Common myeloid progenitor, CD34-positive (primary cell): ENCODE measurements around the gene FLT4.

Experiments
- CTCF ChIA-PET: fragments of 350-600 bp; sonication (Branson Sonifier 250); formaldehyde crosslinking; loops from one replicate; lab custom pipeline; 2021; ENCODE audit warnings: antibody characterized with exemption; lab: Charles Lee
- POLR2A ChIA-PET: fragments of 350-600 bp; sonication (Branson Sonifier 250); formaldehyde crosslinking; loops from one replicate; lab custom pipeline; 2021; ENCODE audit warnings: antibody characterized with exemption; lab: Charles Lee
- DNase-seq, 3 donors: peaks; one replicate each; pipeline versions ENCODE4 v3.0.0 to v3.0.0-alpha.2; 2013
- H3K27ac ChIP-seq, 2 experiments: 1 replicate in 1 of 2; 2 replicates in 1 of 2; pipeline ENCODE4 v1.7.0; 2013; ENCODE audit warnings: inconsistent platforms in 2 of 2, low read length in 2 of 2, mild to moderate bottlenecking in 2 of 2, low read depth in 1 of 2, moderate library complexity in 1 of 2; ENCODE audit not compliant: severe bottlenecking in 2 of 2, insufficient read depth in 1 of 2, poor library complexity in 1 of 2
- H3K27me3 ChIP-seq, 5 experiments: replicated peaks in 2 of 5; 1 replicate in 3 of 5; 2 replicates in 2 of 5; pipeline versions ENCODE4 v1.6.1 to v1.7.0; 2013; ENCODE audit warnings: low read length in 4 of 5, mild to moderate bottlenecking in 2 of 5, moderate library complexity in 2 of 5, inconsistent platforms in 1 of 5; ENCODE audit not compliant: insufficient read depth in 5 of 5, control insufficient read depth in 4 of 5
- H3K36me3 ChIP-seq, 4 experiments: 1 replicate in 2 of 4; 2 replicates in 2 of 4; pipeline versions ENCODE4 v1.6.1 to v1.7.0; 2013; ENCODE audit warnings: low read length in 3 of 4, control low read depth in 1 of 4, mild to moderate bottlenecking in 1 of 4; ENCODE audit not compliant: control insufficient read depth in 4 of 4, insufficient read depth in 4 of 4
- H3K4me1 ChIP-seq, 4 experiments: 1 replicate in 3 of 4; 2 replicates in 1 of 4; pipeline versions ENCODE4 v1.6.1 to v1.7.1; 2013; ENCODE audit warnings: low read length in 3 of 4, mild to moderate bottlenecking in 3 of 4, control low read depth in 1 of 4, inconsistent platforms in 1 of 4, moderate library complexity in 1 of 4; ENCODE audit not compliant: control insufficient read depth in 4 of 4, insufficient read depth in 4 of 4; ENCODE audit errors: control extremely low read depth in 1 of 4
- H3K4me3 ChIP-seq, 7 experiments: 1 replicate in 4 of 7; 2 replicates in 3 of 7; pipeline versions ENCODE4 v1.5.1 to v1.7.0; 2013; ENCODE audit warnings: mild to moderate bottlenecking in 7 of 7, low read length in 6 of 7, moderate library complexity in 6 of 7, inconsistent platforms in 2 of 7, low read depth in 2 of 7, control low read depth in 1 of 7; ENCODE audit not compliant: insufficient read depth in 4 of 7, control insufficient read depth in 1 of 7; ENCODE audit errors: extremely low read depth in 1 of 7
- H3K9me3 ChIP-seq, 5 experiments: 1 replicate in 4 of 5; 2 replicates in 1 of 5; pipeline versions ENCODE4 v1.6.1 to v1.7.1; 2013; ENCODE audit warnings: low read length in 4 of 5, mild to moderate bottlenecking in 2 of 5, inconsistent platforms in 1 of 5, low read depth in 1 of 5, moderate library complexity in 1 of 5; ENCODE audit not compliant: control insufficient read depth in 4 of 5, insufficient read depth in 2 of 5; ENCODE audit errors: control extremely low read depth in 1 of 5
- WGBS: methylation state at CpG from one replicate; pipeline ENCODE4 v1.1.5; 2013; ENCODE audit not compliant: insufficient coverage; 5-methylcytosine and 5-hydroxymethylcytosine counted together

FLT4 gene

GRCh38 chr5:180643191-180643851 lies 6.1 kb downstream of the FLT4 start:
- DNase-seq, result no peak
- Histone ChIP-seq H3K27ac (no peak overlapping the region), H3K27me3 (peaks cover 0 to 53% (median 9%) of the 10 kb centered on the region in 5 experiments), H3K36me3 (no peaks in the 10 kb centered on the region), H3K4me1 (peaks cover 0 to 5% (median 4%) of the 10 kb centered on the region in 4 experiments), H3K9me3 (no peaks in the 10 kb centered on the region), H3K4me3 (no peak overlapping the region)
- POLR2A ChIA-PET, result no interaction called here
- CTCF ChIA-PET, result no interaction called here
- 92% methylated on average over 17 of the region's 17 CpGs for WGBS

GRCh38 chr5:180642779-180643178 lies 6.6 kb downstream of the FLT4 start:
- no peaks in the 10 kb centered on the region for H3K36me3 ChIP-seq
- H3K27me3 ChIP-seq, result peaks cover 0 to 47% (median 8%) of the 10 kb centered on the region in 5 experiments
- H3K27ac ChIP-seq, result no peak overlapping the region
- POLR2A ChIA-PET, result no interaction called here
- H3K4me1 ChIP-seq, result peaks cover 0 to 5% (median 4%) of the 10 kb centered on the region in 4 experiments
- DNase-seq, result no peak
- CTCF ChIA-PET, result no interaction called here
- no peak overlapping the region for H3K4me3 ChIP-seq
- WGBS, result 100% methylated on average over 8 of the region's 9 CpGs
- no peaks in the 10 kb centered on the region for H3K9me3 ChIP-seq

GRCh38 chr5:180642181-180642775 lies 7.1 kb downstream of the FLT4 start:
- Histone ChIP-seq H3K9me3 (no peaks in the 10 kb centered on the region), H3K27ac (no peak overlapping the region), H3K4me1 (peaks cover 0 to 5% (median 4%) of the 10 kb centered on the region in 4 experiments), H3K4me3 (no peak overlapping the region), H3K36me3 (no peaks in the 10 kb centered on the region), H3K27me3 (peaks cover 0 to 42% (median 7%) of the 10 kb centered on the region in 5 experiments)
- POLR2A ChIA-PET, result no interaction called here
- DNase-seq, result no peak
- CTCF ChIA-PET, result no interaction called here
- WGBS, result 97% methylated on average over 12 of the region's 16 CpGs

- no peaks in the 10 kb centered on the region for H3K9me3 ChIP-seq
- no peak overlapping the region for H3K4me3 ChIP-seq
- H3K27ac ChIP-seq, result no peak overlapping the region
- H3K4me1 ChIP-seq, result peaks cover 0 to 5% (median 4%) of the 10 kb centered on the region in 4 experiments
- ChIA-PET POLR2A (no interaction called here), CTCF (no interaction called here)
- H3K27me3 ChIP-seq, result peaks cover 0 to 36% (median 7%) of the 10 kb centered on the region in 5 experiments
- no peak for DNase-seq
- WGBS, result 95% methylated on average over 4 of the region's 6 CpGs
- no peaks in the 10 kb centered on the region for H3K36me3 ChIP-seq
These were observed 7.9 kb downstream of the FLT4 start for GRCh38 chr5:180641566-180641900.

GRCh38 chr5:180640861-180641565 lies 8.4 kb downstream of the FLT4 start:
- POLR2A ChIA-PET, result no interaction called here

GRCh38 chr5:180640611-180640860 lies 8.9 kb downstream of the FLT4 start:
- ChIA-PET POLR2A (interaction anchor here (0.7 kb wide), 1 partner anchor 46 kb away, joined by 3 read pairs; no protein-coding TSS in a partner anchor), CTCF (no interaction called here)
- whole genome bisulfite sequencing, result 82% methylated on average over 4 of the region's 6 CpGs
- Histone ChIP-seq H3K36me3 (no peaks in the 10 kb centered on the region), H3K9me3 (no peaks in the 10 kb centered on the region), H3K4me3 (no peak overlapping the region), H3K4me1 (peaks cover 0 to 5% (median 4%) of the 10 kb centered on the region in 4 experiments), H3K27ac (no peak overlapping the region), H3K27me3 (peaks cover 0 to 26% (median 7%) of the 10 kb centered on the region in 5 experiments)
- DNase-seq, result no peak

More at GRCh38 chr5:180640861-180641565, 8.4 kb downstream of the FLT4 start:
- H3K4me3 ChIP-seq, result no peak overlapping the region
- CTCF ChIA-PET, result no interaction called here
- H3K4me1 ChIP-seq, result peaks cover 0 to 5% (median 4%) of the 10 kb centered on the region in 4 experiments
- peaks cover 0 to 30% (median 7%) of the 10 kb centered on the region in 5 experiments for H3K27me3 ChIP-seq
- DNase-seq, result no peak
- no peaks in the 10 kb centered on the region for H3K36me3 ChIP-seq
- no peaks in the 10 kb centered on the region for H3K9me3 ChIP-seq
- WGBS, result 95% methylated on average over 14 of the region's 19 CpGs
- H3K27ac ChIP-seq, result no peak overlapping the region
